Caco-2 (cell line): ENCODE results near the gene TOPAZ1. TPM values are rescaled to one million over a fixed set of nuclear protein-coding genes. Genes with fewer than 3 reads are reported as not detected.

Experiments
- BruUV-seq: library from RNA; stranded (reverse); fragments of 400-500 nt; replicated peaks from 2 replicates; lab custom pipeline; 2021; lab: Mats Ljungman, UMichigan
- CTCF ChIA-PET: fragments of 300-600 bp; sonication (Branson Sonifier 250); formaldehyde crosslinking; loops from one replicate; lab custom pipeline; 2022; ENCODE audit warnings: antibody characterized with exemption; lab: Charles Lee
- POLR2A ChIA-PET: fragments of 300-600 bp; sonication (Branson Sonifier 250); formaldehyde crosslinking; loops from one replicate; lab custom pipeline; 2022; ENCODE audit warnings: antibody characterized with exemption; lab: Charles Lee
- DNase-seq, 2 experiments: peaks; one replicate each; pipeline versions ENCODE4 v3.0.0 to v3.0.0-alpha.2; 2020 to 2022
- H3K27me3 ChIP-seq: replicated peaks from 2 replicates; pipeline ENCODE4 v1.6.0; 2011; ENCODE audit warnings: low read length; ENCODE audit not compliant: control insufficient read depth, insufficient read depth
- H3K36me3 ChIP-seq: 2 replicates; pipeline ENCODE4 v1.5.1; 2011; ENCODE audit warnings: low read length; ENCODE audit not compliant: control insufficient read depth, insufficient read depth
- H3K4me1 ChIP-seq: fragments of 250-450 bp; sonication (Bioruptor Pico); 2 replicates; pipeline ENCODE4 v1.5.1; 2020; ENCODE audit warnings: mild to moderate bottlenecking
- H3K4me3 ChIP-seq: 2 replicates; pipeline ENCODE4 v1.5.1; 2011; ENCODE audit warnings: low read depth, mild to moderate bottlenecking, control low read depth, low read length
- H3K9me3 ChIP-seq: fragments of 250-450 bp; sonication (Bioruptor Pico); 2 replicates; pipeline ENCODE4 v1.5.1; 2020; ENCODE audit warnings: mild to moderate bottlenecking, moderate library complexity
- H3K27ac Mint-ChIP-seq: one replicate; pipeline ENCODE4 v1.8.0; 2022; ENCODE audit warnings: mixed read lengths; ENCODE audit not compliant: unreplicated experiment
- H3K27me3 Mint-ChIP-seq: one replicate; pipeline ENCODE4 v1.8.0; 2022; ENCODE audit warnings: mixed read lengths; ENCODE audit not compliant: insufficient read depth, unreplicated experiment
- H3K36me3 Mint-ChIP-seq: one replicate; pipeline ENCODE4 v1.8.0; 2022; ENCODE audit warnings: mild to moderate bottlenecking, mixed read lengths; ENCODE audit not compliant: insufficient read depth, unreplicated experiment
- H3K4me1 Mint-ChIP-seq: one replicate; pipeline ENCODE4 v1.8.0; 2022; ENCODE audit warnings: low read depth, mixed read lengths; ENCODE audit not compliant: unreplicated experiment
- H3K4me3 Mint-ChIP-seq: one replicate; pipeline ENCODE4 v1.8.0; 2022; ENCODE audit warnings: mild to moderate bottlenecking, moderate library complexity, mixed read lengths; ENCODE audit not compliant: unreplicated experiment
- H3K9me3 Mint-ChIP-seq: one replicate; pipeline ENCODE4 v1.8.0; 2022; ENCODE audit warnings: mixed read lengths; ENCODE audit not compliant: unreplicated experiment
- intact Hi-C: fragments of 100-400 bp; cut with micrococcal nuclease; formaldehyde crosslinking; loops from one replicate; pipeline ENCODE4 v1.10.0; 2022; ENCODE audit not compliant: unreplicated experiment
- total RNA-seq: library from RNA; stranded (reverse); gene quantifications from 2 replicates; pipeline ENCODE4 v1.2.3, GENCODE V29; 2022
- TF ChIP-seq, protein P1 (sequence below), 2 experiments: fragments of 200-600 bp in 1 of 2; IDR thresholded peaks; 1 replicate in 1 of 2; 2 replicates in 1 of 2; pipeline versions ENCODE4 v1.5.1 to v1.8.0; 2011 to 2022; ENCODE audit warnings: antibody characterized with exemption in 1 of 2, control low read depth in 1 of 2, inconsistent platforms in 1 of 2, low read depth in 1 of 2, low read length in 1 of 2, mild to moderate bottlenecking in 1 of 2, moderate library complexity in 1 of 2; ENCODE audit not compliant: insufficient read depth in 1 of 2, severe bottlenecking in 1 of 2, unreplicated experiment in 1 of 2

Gene TOPAZ1
- total RNA-seq, 1 experiment from 2014 or later: not detected

DNA sequence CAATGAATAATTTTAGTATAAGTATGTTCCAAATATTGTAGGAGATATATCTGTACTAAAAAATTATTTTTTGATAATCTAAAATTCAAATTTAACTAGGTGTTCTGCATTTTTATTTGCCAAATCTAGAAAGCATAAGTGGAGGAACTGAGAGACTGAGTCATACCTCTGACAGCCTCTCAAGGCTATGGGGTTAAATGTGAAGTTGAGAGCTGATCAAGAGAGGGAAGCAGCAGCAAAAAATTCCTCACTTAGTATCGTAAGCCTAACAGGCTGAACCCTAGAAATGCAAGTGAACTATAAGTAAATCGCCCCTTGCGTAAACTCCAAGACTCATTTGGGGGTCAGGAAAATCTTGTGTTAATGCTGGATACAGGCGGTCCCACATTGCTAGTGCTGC lies 12.8 kb upstream of the TOPAZ1 start:
- CTCF ChIA-PET: no interaction called here
- no peak for DNase-seq
- H3K36me3 Mint-ChIP-seq: peaks cover 6% of the 10 kb centered on the region

GRCh38 chr3:44232407-44232806 lies 9.3 kb upstream of the TOPAZ1 start:
- ChIA-PET CTCF (no interaction called here), POLR2A (no interaction called here)
- TF ChIP-seq, protein P1, sequence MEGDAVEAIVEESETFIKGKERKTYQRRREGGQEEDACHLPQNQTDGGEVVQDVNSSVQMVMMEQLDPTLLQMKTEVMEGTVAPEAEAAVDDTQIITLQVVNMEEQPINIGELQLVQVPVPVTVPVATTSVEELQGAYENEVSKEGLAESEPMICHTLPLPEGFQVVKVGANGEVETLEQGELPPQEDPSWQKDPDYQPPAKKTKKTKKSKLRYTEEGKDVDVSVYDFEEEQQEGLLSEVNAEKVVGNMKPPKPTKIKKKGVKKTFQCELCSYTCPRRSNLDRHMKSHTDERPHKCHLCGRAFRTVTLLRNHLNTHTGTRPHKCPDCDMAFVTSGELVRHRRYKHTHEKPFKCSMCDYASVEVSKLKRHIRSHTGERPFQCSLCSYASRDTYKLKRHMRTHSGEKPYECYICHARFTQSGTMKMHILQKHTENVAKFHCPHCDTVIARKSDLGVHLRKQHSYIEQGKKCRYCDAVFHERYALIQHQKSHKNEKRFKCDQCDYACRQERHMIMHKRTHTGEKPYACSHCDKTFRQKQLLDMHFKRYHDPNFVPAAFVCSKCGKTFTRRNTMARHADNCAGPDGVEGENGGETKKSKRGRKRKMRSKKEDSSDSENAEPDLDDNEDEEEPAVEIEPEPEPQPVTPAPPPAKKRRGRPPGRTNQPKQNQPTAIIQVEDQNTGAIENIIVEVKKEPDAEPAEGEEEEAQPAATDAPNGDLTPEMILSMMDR (IDR thresholded peaks at IDR 0.05; ENCODE audit: insufficient read depth in 1 of 2, low read depth in 1 of 2, low read length in 1 of 2, severe bottlenecking in 1 of 2, unreplicated experiment in 1 of 2): no peak
- Histone ChIP-seq H3K36me3 (no peaks in the 10 kb centered on the region), H3K9me3 (no peaks in the 10 kb centered on the region), H3K4me1 (peaks cover 21% of the 10 kb centered on the region), H3K27me3 (no peaks in the 10 kb centered on the region), H3K4me3 (no peak overlapping the region)
- Mint-ChIP-seq H3K9me3 (no peaks in the 10 kb centered on the region), H3K4me3 (no peak overlapping the region), H3K4me1 (peaks cover 7% of the 10 kb centered on the region), H3K27me3 (no peaks in the 10 kb centered on the region), H3K27ac (no peak overlapping the region), H3K36me3 (peaks cover 6% of the 10 kb centered on the region)
- DNase-seq: no peak
- BruUV-seq: no TSS peak
- intact Hi-C loops: no loop called here

More for the DNA sequence above, 12.8 kb upstream of the TOPAZ1 start:
- Mint-ChIP-seq H3K9me3 (no peaks in the 10 kb centered on the region), H3K4me1 (no peaks in the 10 kb centered on the region), H3K4me3 (no peak overlapping the region), H3K27me3 (peaks cover 6% of the 10 kb centered on the region), H3K27ac (no peak overlapping the region)
- H3K4me1 ChIP-seq: no peaks in the 10 kb centered on the region
- intact Hi-C loops: no loop called here
- TF ChIP-seq, protein P1 (IDR thresholded peaks at IDR 0.05; ENCODE audit: insufficient read depth in 1 of 2, low read depth in 1 of 2, low read length in 1 of 2, severe bottlenecking in 1 of 2, unreplicated experiment in 1 of 2): no peak
- no peaks in the 10 kb centered on the region for H3K9me3 ChIP-seq
- no TSS peak for BruUV-seq
- H3K27me3 ChIP-seq: no peaks in the 10 kb centered on the region
- no peak overlapping the region for H3K4me3 ChIP-seq
- POLR2A ChIA-PET: no interaction called here
- H3K36me3 ChIP-seq: no peaks in the 10 kb centered on the region

DNA sequence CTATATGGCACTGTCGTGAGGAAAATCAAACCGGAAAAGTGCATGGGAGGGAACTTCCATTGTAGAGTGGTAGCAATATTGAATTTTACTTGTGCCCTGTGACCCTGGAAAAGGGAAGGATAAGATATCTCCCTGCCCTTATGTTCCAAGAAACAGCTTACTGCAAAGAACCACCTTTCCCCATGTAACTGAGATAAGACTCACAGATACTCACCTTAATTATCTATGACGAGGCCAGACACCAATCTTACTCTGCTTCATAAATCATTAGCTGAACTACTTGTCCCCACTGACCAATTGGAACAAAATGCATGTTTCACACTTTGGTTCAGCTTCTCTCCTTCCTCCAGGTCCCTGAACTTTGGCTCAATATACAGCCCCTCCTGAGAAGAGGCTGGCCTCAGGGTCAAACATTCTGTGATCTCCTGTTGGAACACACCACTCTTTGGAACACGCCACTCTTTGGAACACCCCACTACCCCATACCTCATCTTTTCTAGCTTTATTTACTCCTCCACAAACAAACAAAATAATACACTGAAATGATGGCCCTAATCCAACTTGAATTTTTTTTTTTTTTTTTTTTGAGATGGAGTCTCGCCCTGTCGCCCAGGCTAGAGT lies 6.9 kb upstream of the TOPAZ1 start:
- H3K4me1 ChIP-seq: peaks cover 26% of the 10 kb centered on the region
- no TSS peak for BruUV-seq
- no peaks in the 10 kb centered on the region for H3K27me3 Mint-ChIP-seq
- H3K9me3 ChIP-seq: no peaks in the 10 kb centered on the region
- TF ChIP-seq, protein P1 (IDR thresholded peaks at IDR 0.05; ENCODE audit: insufficient read depth in 1 of 2, low read depth in 1 of 2, low read length in 1 of 2, severe bottlenecking in 1 of 2, unreplicated experiment in 1 of 2): no peak
- no peaks in the 10 kb centered on the region for H3K27me3 ChIP-seq
- CTCF ChIA-PET: interaction anchor here (0.6 to 0.8 kb wide), 3 partner anchors 65 to 758 kb away, joined by 3 to 4 read pairs (median 3); no protein-coding TSS in a partner anchor
- H3K36me3 Mint-ChIP-seq: peaks cover 6% of the 10 kb centered on the region
- DNase-seq: no peak
- H3K36me3 ChIP-seq: no peaks in the 10 kb centered on the region
- H3K4me3 Mint-ChIP-seq: no peak overlapping the region
- H3K27ac Mint-ChIP-seq: no peak overlapping the region
- peaks cover 9% of the 10 kb centered on the region for H3K4me1 Mint-ChIP-seq
- POLR2A ChIA-PET: no interaction called here
- intact Hi-C loops: no loop called here
- no peak overlapping the region for H3K4me3 ChIP-seq
- no peaks in the 10 kb centered on the region for H3K9me3 Mint-ChIP-seq
